SU-DHL-6 (cell line): ENCODE measurements around the gene VSX1.

ENCODE experiments used
- H2AFZ ChIP-seq: fragments of 200-600 bp; sonication (generic); 2 replicates; pipeline ENCODE4 v1.6.1; 2014; ENCODE audit warnings: low read depth, mild to moderate bottlenecking, moderate library complexity, mixed read lengths, antibody characterized with exemption, low read length; ENCODE audit not compliant: severe bottlenecking
- H3F3A ChIP-seq: fragments of 200-600 bp; shearing (Covaris generic); 2 replicates; pipeline ENCODE4 v1.6.0; 2016; ENCODE audit warnings: antibody characterized with exemption, mild to moderate bottlenecking; ENCODE audit not compliant: insufficient read depth
- H3K27ac ChIP-seq: fragments of 200-600 bp; sonication (generic); 2 replicates; pipeline ENCODE4 v1.5.1; 2016; ENCODE audit warnings: low read depth, mild to moderate bottlenecking, low read length, moderate library complexity, mixed read lengths
- H3K27me3 ChIP-seq: fragments of 200-600 bp; sonication (generic), shearing (Covaris generic); 2 replicates; pipeline ENCODE4 v1.6.0; 2014; ENCODE audit warnings: mild to moderate bottlenecking, low read length
- H3K36me3 ChIP-seq: fragments of 200-600 bp; sonication (generic); 2 replicates; pipeline ENCODE4 v1.6.1; 2014; ENCODE audit warnings: mild to moderate bottlenecking, low read length, mixed read lengths
- H3K4me2 ChIP-seq: fragments of 300-600, 200-600 bp; shearing (Covaris generic), sonication (generic); 2 replicates; pipeline ENCODE4 v1.6.0; 2014; ENCODE audit warnings: low read length, low read depth, mild to moderate bottlenecking; ENCODE audit not compliant: poor library complexity, severe bottlenecking
- H3K4me3 ChIP-seq: fragments of 200-600 bp; sonication (generic); 2 replicates; pipeline ENCODE4 v1.5.1; 2014; ENCODE audit warnings: antibody characterized with exemption, low read length, mild to moderate bottlenecking, mixed read lengths; ENCODE audit not compliant: insufficient read depth, poor library complexity, severe bottlenecking
- H3K79me2 ChIP-seq: fragments of 200-600 bp; sonication (generic); 2 replicates; pipeline ENCODE4 v1.6.1; 2014; ENCODE audit warnings: mild to moderate bottlenecking, low read length, moderate library complexity; ENCODE audit not compliant: insufficient read depth
- H3K9ac ChIP-seq: fragments of 200-600 bp; sonication (generic); 2 replicates; pipeline ENCODE4 v1.7.0; 2014; ENCODE audit warnings: mild to moderate bottlenecking, low read length
- H3K9me2 ChIP-seq: fragments of 200-600 bp; sonication (generic); replicated peaks from 2 replicates; pipeline ENCODE4 v1.6.1; 2014; ENCODE audit warnings: low read length; ENCODE audit not compliant: insufficient read depth
- H3K9me3 ChIP-seq: fragments of 200-600 bp; sonication (generic); 2 replicates; pipeline ENCODE4 v1.6.1; 2014; ENCODE audit warnings: low read length, mixed read lengths; ENCODE audit not compliant: insufficient read depth
- H4K20me1 ChIP-seq: fragments of 200-600 bp; sonication (generic); 2 replicates; pipeline ENCODE4 v1.6.1; 2014; ENCODE audit warnings: low read depth, mild to moderate bottlenecking, antibody characterized with exemption, low read length, moderate library complexity, mixed read lengths
- CTCF ChIP-seq: fragments of 200-600 bp; sonication (generic); IDR thresholded peaks from one replicate; pipeline ENCODE4 v1.5.1; 2017; ENCODE audit warnings: antibody characterized with exemption, mild to moderate bottlenecking, low read length, moderate library complexity; ENCODE audit not compliant: insufficient read depth, poor library complexity, severe bottlenecking
- EZH2phosphoT487 ChIP-seq: fragments of 200-600 bp; sonication (generic), shearing (Covaris generic); conservative IDR thresholded peaks from 2 replicates; pipeline ENCODE4 v1.6.1; 2018; ENCODE audit warnings: mild to moderate bottlenecking, antibody characterized with exemption, low read length, moderate library complexity, mixed read lengths

Gene VSX1

GRCh38 chr20:25071734-25072133 lies 10.2 kb downstream of the VSX1 start:
- Histone ChIP-seq H3K9me3 (no peaks in the 10 kb centered on the region), H3K4me2 (no peak overlapping the region), H3K27me3 (no peaks in the 10 kb centered on the region), H3K9me2 (no peaks in the 10 kb centered on the region), H4K20me1 (no peaks in the 10 kb centered on the region), H2AFZ (no peak overlapping the region), H3F3A (no peaks in the 10 kb centered on the region), H3K4me3 (no peak overlapping the region), H3K27ac (no peak overlapping the region), H3K79me2 (no peaks in the 10 kb centered on the region), H3K36me3 (no peaks in the 10 kb centered on the region), H3K9ac (no peak overlapping the region)
- TF ChIP-seq EZH2phosphoT487 = no peak
- TF ChIP-seq CTCF = no peak

- Histone ChIP-seq H3K9me3 (no peaks in the 10 kb centered on the region), H3K27ac (no peak overlapping the region), H3K27me3 (no peaks in the 10 kb centered on the region), H3K4me2 (no peak overlapping the region), H3K36me3 (no peaks in the 10 kb centered on the region), H3K4me3 (no peak overlapping the region), H4K20me1 (no peaks in the 10 kb centered on the region), H2AFZ (no peak overlapping the region), H3K79me2 (no peaks in the 10 kb centered on the region), H3F3A (no peaks in the 10 kb centered on the region), H3K9me2 (no peaks in the 10 kb centered on the region), H3K9ac (no peak overlapping the region)
- no peak for TF ChIP-seq EZH2phosphoT487
Measured at GRCh38 chr20:25070821-25071473, 11.0 kb downstream of the VSX1 start.

GRCh38 chr20:25067102-25067987 lies 14.6 kb downstream of the VSX1 start:
- no peaks in the 10 kb centered on the region for H3K36me3 ChIP-seq
- H3K9me3 ChIP-seq = no peaks in the 10 kb centered on the region
- no peaks in the 10 kb centered on the region for H3K27me3 ChIP-seq
- H3K9me2 ChIP-seq = no peaks in the 10 kb centered on the region
- no peak overlapping the region for H3K4me2 ChIP-seq
- H3K4me3 ChIP-seq = no peak overlapping the region
- no peak overlapping the region for H3K9ac ChIP-seq
- TF ChIP-seq EZH2phosphoT487 (no peak), CTCF (no peak)
- H3F3A ChIP-seq = no peaks in the 10 kb centered on the region
- no peak overlapping the region for H2AFZ ChIP-seq
- H4K20me1 ChIP-seq = no peaks in the 10 kb centered on the region
- H3K27ac ChIP-seq = no peak overlapping the region
- H3K79me2 ChIP-seq = no peaks in the 10 kb centered on the region

- H4K20me1 ChIP-seq = no peaks in the 10 kb centered on the region
- H3K4me3 ChIP-seq = no peak overlapping the region
- TF ChIP-seq EZH2phosphoT487 (no peak), CTCF (no peak)
- H3K9me2 ChIP-seq = no peaks in the 10 kb centered on the region
- H3K4me2 ChIP-seq = no peak overlapping the region
- H3K9me3 ChIP-seq = no peaks in the 10 kb centered on the region
- H3K36me3 ChIP-seq = no peaks in the 10 kb centered on the region
- no peak overlapping the region for H3K9ac ChIP-seq
- no peaks in the 10 kb centered on the region for H3F3A ChIP-seq
- no peak overlapping the region for H2AFZ ChIP-seq
- H3K27me3 ChIP-seq = no peaks in the 10 kb centered on the region
- H3K79me2 ChIP-seq = no peaks in the 10 kb centered on the region
- H3K27ac ChIP-seq = no peak overlapping the region
Measured at GRCh38 chr20:25066386-25066785, 15.6 kb downstream of the VSX1 start.
